CD4-positive, alpha-beta T cell treated with Interleukin-12 subunit alpha and Interleukin-12 subunit beta, for 1 hour (primary cell): Measurements from ENCODE around the gene IL36G.

Source experiments
- DNase-seq: peaks from one replicate; pipeline ENCODE4 v3.0.0-alpha.2; 2020

Gene IL36G

DNA sequence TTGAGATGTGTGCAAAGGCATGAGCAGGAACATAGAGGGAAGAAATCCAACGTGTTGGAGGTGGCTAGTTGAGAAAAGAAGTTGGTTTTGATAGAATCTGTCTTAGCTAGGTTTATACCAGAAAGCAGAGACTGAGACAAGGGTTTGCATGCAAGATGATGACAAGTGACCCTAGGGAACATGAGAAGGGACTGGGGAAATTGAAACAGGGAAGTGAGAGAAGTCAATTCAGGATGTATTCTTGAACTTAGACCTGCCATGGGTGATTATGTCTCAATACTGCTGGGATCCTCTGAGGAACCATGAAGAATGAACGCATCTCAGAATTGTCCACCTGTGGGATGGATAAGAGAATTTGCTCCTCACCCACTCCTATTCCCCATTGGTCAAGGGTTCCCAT, 47.9 kb downstream of the IL36G start:
- DNase-seq = no peak

DNA sequence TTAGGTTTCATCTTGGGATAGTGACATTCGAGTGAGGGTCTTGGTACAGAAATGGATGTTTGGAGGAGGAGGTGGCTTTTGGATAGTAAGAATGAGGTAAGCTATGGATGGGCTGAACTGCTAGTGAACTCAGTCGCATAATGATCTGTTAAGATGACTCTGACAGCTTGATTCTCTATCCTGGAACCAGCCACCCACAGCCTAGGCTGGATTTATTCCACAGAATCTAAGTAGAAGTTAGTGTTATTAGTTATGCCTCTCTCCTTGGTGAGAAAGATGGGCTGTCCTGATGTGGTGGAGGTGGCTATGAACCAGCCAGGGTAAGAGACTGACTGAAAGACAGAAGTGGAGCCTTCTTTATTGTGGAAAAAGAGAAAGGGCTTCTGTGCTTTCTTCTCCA, 49.9 kb downstream of the IL36G start:
- no peak for DNase-seq

DNA sequence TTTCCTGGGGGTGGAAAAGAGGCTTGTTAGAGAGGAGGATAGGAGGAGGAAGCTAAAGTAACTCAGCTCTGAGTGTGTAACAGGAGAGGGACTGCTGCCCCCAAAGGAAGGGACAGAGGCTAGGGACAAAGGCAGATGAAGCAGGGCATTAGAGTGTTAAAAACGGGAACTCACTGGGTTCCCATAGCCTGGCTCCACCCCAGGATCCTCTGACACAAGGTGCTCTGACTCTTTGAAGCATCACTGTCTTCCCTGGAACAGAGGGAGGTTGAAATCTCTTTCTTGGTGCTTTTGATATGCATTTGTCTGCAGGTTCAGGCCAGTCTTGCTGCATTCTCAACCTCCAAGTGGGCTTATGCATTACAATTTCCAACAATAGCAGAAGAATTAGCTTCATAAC, 50.3 kb downstream of the IL36G start:
- DNase-seq = no peak

DNA sequence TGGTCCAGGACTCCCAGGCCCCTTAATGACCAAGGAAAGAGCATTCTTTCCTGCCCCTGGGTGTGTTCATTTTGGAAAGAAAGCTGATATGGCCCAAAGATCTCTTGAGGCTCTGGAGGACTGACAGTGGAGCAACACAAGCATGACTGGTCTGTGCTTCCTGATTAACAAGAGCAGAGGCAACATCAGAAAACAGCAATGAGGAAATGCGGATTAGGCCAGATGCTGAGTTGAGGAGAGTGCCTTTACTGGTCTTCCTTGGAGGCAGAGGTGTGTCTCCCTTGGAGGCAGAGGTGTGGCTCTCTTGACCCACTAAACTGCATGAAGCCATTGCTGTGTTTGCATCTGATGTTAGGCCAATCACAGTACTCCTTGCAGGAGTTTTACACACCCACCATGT, 54.9 kb downstream of the IL36G start:
- DNase-seq = no peak

DNA sequence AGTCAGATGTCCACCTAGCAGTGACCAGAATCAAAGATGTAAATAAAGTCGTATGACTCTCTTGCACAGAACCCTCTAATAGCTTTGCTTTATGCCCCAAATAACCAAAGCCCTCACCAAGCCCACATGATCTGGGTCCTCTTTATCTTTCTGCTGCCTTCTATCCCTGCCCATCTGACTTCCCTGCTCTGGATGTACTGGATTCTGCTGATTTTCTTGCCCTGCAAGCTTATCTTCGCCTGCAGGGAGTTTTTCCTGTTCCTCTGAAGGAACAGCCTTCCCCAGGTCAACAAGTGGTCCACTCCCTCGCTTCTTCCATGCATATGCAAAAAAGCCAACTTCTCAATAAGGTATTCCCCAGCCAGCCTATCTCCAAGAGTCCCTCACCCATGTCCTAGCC, 56.2 kb downstream of the IL36G start:
- DNase-seq = no peak
